HG03571 (cell line): Measurements from ENCODE around the gene RBM44.
"Not testable (repeated sequence)": the region's sequence is repeated elsewhere in the genome, so short reads cannot be mapped to it uniquely, and the experiment has no call there.

Source experiments
- ATAC-seq: cut with Tn5 transposase; IDR thresholded peaks from one replicate; pipeline ENCODE4 v1.9.1; 2021; ENCODE audit not compliant: unreplicated experiment

The RBM44 gene

GRCh38 chr2:237779521-237779920 is 19.1 kb upstream of the RBM44 start:
- ATAC-seq, result no peak

- no peak for ATAC-seq
These were observed 16.4 kb upstream of the RBM44 start for GRCh38 chr2:237782181-237782580.

GRCh38 chr2:237783678-237784077 is 14.9 kb upstream of the RBM44 start:
- ATAC-seq, result not testable (repeated sequence)

- no peak for ATAC-seq
These were observed 11.6 kb upstream of the RBM44 start for GRCh38 chr2:237786936-237787335.

GRCh38 chr2:237790353-237790752 is 8.2 kb upstream of the RBM44 start:
- ATAC-seq, result no peak

GRCh38 chr2:237791977-237792727 is 6.4 kb upstream of the RBM44 start:
- no peak for ATAC-seq

- no peak for ATAC-seq
These were observed 1.3 kb upstream of the RBM44 start for GRCh38 chr2:237797253-237797652.

- ATAC-seq, result no peak
These were observed 465 bp downstream of the RBM44 start for GRCh38 chr2:237799060-237799428.

GRCh38 chr2:237801466-237801865 is 2.9 kb downstream of the RBM44 start:
- no peak for ATAC-seq

- no peak for ATAC-seq
These were observed 7.8 kb downstream of the RBM44 start for GRCh38 chr2:237806334-237806733.

GRCh38 chr2:237815637-237816036 is 17.1 kb downstream of the RBM44 start:
- no peak for ATAC-seq

- ATAC-seq, result no peak
These were observed 18.0 kb downstream of the RBM44 start for GRCh38 chr2:237816531-237816930.

GRCh38 chr2:237818066-237818473 is 19.5 kb downstream of the RBM44 start:
- ATAC-seq, result no peak

- ATAC-seq, result no peak
These were observed 20.7 kb downstream of the RBM44 start for GRCh38 chr2:237819231-237819630.

GRCh38 chr2:237820421-237820820 is 21.8 kb downstream of the RBM44 start:
- no peak for ATAC-seq

GRCh38 chr2:237823544-237823943 is 25.0 kb downstream of the RBM44 start:
- ATAC-seq, result no peak

GRCh38 chr2:237824085-237824484 is 25.5 kb downstream of the RBM44 start:
- ATAC-seq, result no peak

- ATAC-seq, result no peak
These were observed 28.9 kb downstream of the RBM44 start for GRCh38 chr2:237827421-237827987.

- no peak for ATAC-seq
These were observed 31.9 kb downstream of the RBM44 start for GRCh38 chr2:237830522-237830921.

GRCh38 chr2:237833546-237833945 is 35.0 kb downstream of the RBM44 start:
- ATAC-seq, result no peak

- ATAC-seq, result no peak
These were observed 36.8 kb downstream of the RBM44 start for GRCh38 chr2:237835372-237835771.

- no peak for ATAC-seq
These were observed 42.5 kb downstream of the RBM44 start for GRCh38 chr2:237841051-237841450.

GRCh38 chr2:237848940-237849339 is 50.4 kb downstream of the RBM44 start:
- ATAC-seq, result not testable (repeated sequence)
